Spinal cord (tissue), 10 donors: ENCODE measurements around the gene ZG16. TPM values are rescaled to one million over a fixed set of nuclear protein-coding genes. Genes with fewer than 3 reads are reported as not detected.
"Not testable (repeated sequence)": the region's sequence is repeated elsewhere in the genome, so short reads cannot be mapped to it uniquely, and the experiment has no call there.

Experiments
- DNase-seq, 6 donors: peaks; one replicate each; pipeline versions ENCODE4 v3.0.0 to v3.0.0-alpha.2; 2013 to 2015; ENCODE audit warnings: low spot score in 6 of 6, low read depth in 4 of 6
- H3K27ac ChIP-seq: one replicate; pipeline ENCODE4 v1.5.1; 2013; ENCODE audit warnings: low read depth, low read length, control low read depth
- H3K27me3 ChIP-seq: one replicate; pipeline ENCODE4 v1.6.1; 2013; ENCODE audit warnings: low read length; ENCODE audit not compliant: control insufficient read depth, insufficient read depth
- H3K36me3 ChIP-seq: one replicate; pipeline ENCODE4 v1.6.1; 2013; ENCODE audit warnings: low read length; ENCODE audit not compliant: control insufficient read depth, insufficient read depth
- H3K4me1 ChIP-seq: one replicate; pipeline ENCODE4 v1.6.1; 2013; ENCODE audit warnings: low read length; ENCODE audit not compliant: control insufficient read depth, insufficient read depth
- H3K4me3 ChIP-seq: one replicate; pipeline ENCODE4 v1.5.1; 2013; ENCODE audit warnings: low read depth, low read length, control low read depth
- H3K9me3 ChIP-seq: one replicate; pipeline ENCODE4 v1.6.1; 2013; ENCODE audit warnings: low read length; ENCODE audit not compliant: control insufficient read depth, insufficient read depth
- WGBS: methylation state at CpG from one replicate; pipeline ENCODE4 v1.1.5; 2013; ENCODE audit warnings: missing lambda C conversion rate; ENCODE audit not compliant: insufficient coverage; 5-methylcytosine and 5-hydroxymethylcytosine counted together
- polyA plus RNA-seq, 2 donors: library from polyadenylated mRNA; unstranded; fragments of 120-200 nt; gene quantifications; one replicate each; pipeline ENCODE4 v1.2.1, GENCODE V29; 2013; ENCODE audit not compliant: insufficient read length in 2 of 2
- total RNA-seq, 2 donors: library from RNA; depleted of rRNA in 1 of 2; stranded (reverse); fragments of 120-200 nt in 1 of 2; fragments of >200 nt in 1 of 2; gene quantifications; one replicate each; pipeline versions ENCODE4 v1.2.3 to v1.2.4, GENCODE V29; 2013 to 2014
- donor health status: healthy.

Gene ZG16
- total and polyA plus RNA-seq, 4 donors, result 0.05 TPM; not detected in 3

- WGBS, result 60% methylated on average over 6 of the region's 13 CpGs
- not testable (repeated sequence) for H3K9me3 ChIP-seq, H3K36me3 ChIP-seq, H3K27me3 ChIP-seq, H3K4me3 ChIP-seq, DNase-seq, H3K27ac ChIP-seq
- H3K4me1 ChIP-seq, result peaks cover 12% of the 10 kb centered on the region
Measured at GRCh38 chr16:29783094-29783953, 5.3 kb downstream of the ZG16 start.

- H3K4me1 ChIP-seq, result peaks cover 12% of the 10 kb centered on the region
- no peak overlapping the region for H3K27ac ChIP-seq
- H3K9me3 ChIP-seq, result no peaks in the 10 kb centered on the region
- H3K4me3 ChIP-seq, result no peak overlapping the region
- H3K36me3 ChIP-seq, result no peaks in the 10 kb centered on the region
- no peak for DNase-seq
- no peaks in the 10 kb centered on the region for H3K27me3 ChIP-seq
- WGBS, result no CpG with 5 or more reads among the region's 2 CpGs
Measured at GRCh38 chr16:29784157-29784556, 6.1 kb downstream of the ZG16 start.

GRCh38 chr16:29784901-29785500 lies 6.9 kb downstream of the ZG16 start:
- no peaks in the 10 kb centered on the region for H3K27me3 ChIP-seq
- DNase-seq, result peak in 2 of 6 donors; percentile 71 to 79
- no peaks in the 10 kb centered on the region for H3K9me3 ChIP-seq
- H3K4me3 ChIP-seq, result peak overlapping the region; percentile 43
- H3K27ac ChIP-seq, result no peak overlapping the region
- H3K36me3 ChIP-seq, result no peaks in the 10 kb centered on the region
- H3K4me1 ChIP-seq, result peaks cover 18% of the 10 kb centered on the region
- WGBS, result 5% methylated on average over 33 of the region's 38 CpGs

GRCh38 chr16:29787155-29787554 lies 9.1 kb downstream of the ZG16 start:
- H3K4me1 ChIP-seq, result peaks cover 22% of the 10 kb centered on the region
- 88% methylated on average over 4 of the region's 4 CpGs for WGBS
- not testable (repeated sequence) for DNase-seq, H3K9me3 ChIP-seq, H3K36me3 ChIP-seq, H3K27ac ChIP-seq, H3K27me3 ChIP-seq, H3K4me3 ChIP-seq

GRCh38 chr16:29789775-29790182 lies 11.7 kb downstream of the ZG16 start:
- no peaks in the 10 kb centered on the region for H3K9me3 ChIP-seq
- no peaks in the 10 kb centered on the region for H3K27me3 ChIP-seq
- 57% methylated on average over 14 of the region's 20 CpGs for WGBS
- peak overlapping the region; percentile 94 for H3K27ac ChIP-seq
- H3K4me1 ChIP-seq, result peaks cover 28% of the 10 kb centered on the region
- peak overlapping the region; percentile 61 for H3K4me3 ChIP-seq
- no peak for DNase-seq
- no peaks in the 10 kb centered on the region for H3K36me3 ChIP-seq

- DNase-seq, result peak in 5 of 6 donors; percentile 98 to 100 (median 98)
- Histone ChIP-seq H3K4me3 (peak within 1 kb of the TSS; percentile 61), H3K4me1 (peaks cover 22% of the 10 kb centered on the region), H3K27ac (peak within 1 kb of the TSS; percentile 94), H3K27me3 (no peaks in the 10 kb centered on the region), H3K36me3 (no peaks in the 10 kb centered on the region), H3K9me3 (no peaks in the 10 kb centered on the region)
- under 1% methylated on average over 67 of the region's 67 CpGs for WGBS
Measured at GRCh38 chr16:29790183-29790948, 12.3 kb downstream of the ZG16 start, which contains the start of gene KIF22. Gene KIF22 (plus strand): TSS chr16:29790751. CDS start chr16:29790760, 9 bp downstream.

GRCh38 chr16:29790949-29791844 lies 13.1 kb downstream of the ZG16 start:
- Histone ChIP-seq H3K27me3 (no peaks in the 10 kb centered on the region), H3K9me3 (no peaks in the 10 kb centered on the region), H3K4me3 (peak overlapping the region; percentile 61), H3K27ac (peak overlapping the region; percentile 11), H3K36me3 (no peaks in the 10 kb centered on the region), H3K4me1 (peaks cover 18% of the 10 kb centered on the region)
- no peak for DNase-seq
- 0% methylated on average over 22 of the region's 31 CpGs for WGBS

GRCh38 chr16:29791845-29792807 lies 14.1 kb downstream of the ZG16 start:
- Histone ChIP-seq H3K9me3 (no peaks in the 10 kb centered on the region), H3K4me3 (no peak overlapping the region), H3K4me1 (peaks cover 18% of the 10 kb centered on the region), H3K27me3 (no peaks in the 10 kb centered on the region), H3K27ac (no peak overlapping the region), H3K36me3 (peaks cover 7% of the 10 kb centered on the region)
- WGBS, result 83% methylated on average over 5 of the region's 9 CpGs
- DNase-seq, result no peak
